GM23248 (cell line): ENCODE measurements around the gene SORL1-AS1.

Experiments used
- EZH2 ChIP-seq: fragments of 200-600 bp; sonication (generic); IDR thresholded peaks from 2 replicates; pipeline ENCODE4 v1.6.1; 2018; ENCODE audit warnings: antibody characterized with exemption, mild to moderate bottlenecking; ENCODE audit not compliant: insufficient read depth, poor library complexity, severe bottlenecking
- EZH2phosphoT487 ChIP-seq: fragments of 200-600 bp; sonication (generic); IDR thresholded peaks from 2 replicates; pipeline ENCODE4 v1.6.1; 2018; ENCODE audit warnings: antibody characterized with exemption, moderate library complexity, mild to moderate bottlenecking, low read depth; ENCODE audit not compliant: insufficient read depth

DNA sequence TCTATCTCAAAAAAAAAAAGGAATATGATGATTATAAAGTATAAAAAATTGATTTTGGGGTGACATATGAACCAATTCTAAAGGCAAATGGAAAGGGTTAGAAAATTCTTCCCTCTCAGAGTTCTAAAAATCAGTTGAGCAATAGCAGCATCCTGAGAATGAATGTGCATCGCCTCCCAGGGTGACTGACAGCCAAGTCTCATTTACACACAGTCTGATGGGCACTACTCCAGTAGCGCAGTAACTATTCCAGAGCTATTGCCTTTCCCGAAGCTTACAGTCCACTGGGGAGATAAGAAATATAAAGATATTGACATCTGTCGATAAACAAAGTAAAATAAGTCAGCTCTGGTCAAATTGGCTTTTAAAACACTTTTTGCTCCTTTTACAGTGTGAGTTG, 32.9 kb downstream of the SORL1-AS1 start:
- TF ChIP-seq EZH2 (no peak), EZH2phosphoT487 (no peak)
